Measurements from ENCODE around the gene DLG2.

GRCh38 chr11:84130646-84131427, 1496.3 kb downstream of the DLG2 start:
- no peak for TF ChIP-seq POLR2A (IDR thresholded peaks at IDR 0.05)
- TF ChIP-seq CTCF (IDR thresholded peaks at IDR 0.05 in 4 of 5, conservative IDR thresholded peaks at IDR 0.05 in 1 of 5), result no peak
